ENCODE measurements around the gene PHIP. TPM values are rescaled to one million over a fixed set of nuclear protein-coding genes. Genes with fewer than 3 reads are reported as not detected.

PHIP gene
- total RNA-seq, 1 experiment from 2014 or later, result 22.6 TPM

- TF ChIP-seq JUND (IDR thresholded peaks at IDR 0.05), result no peak
- TF ChIP-seq CEBPB (IDR thresholded peaks at IDR 0.05; ENCODE audit: low read depth), result no peak
- no peak for TF ChIP-seq SRF (IDR thresholded peaks at IDR 0.05; ENCODE audit: low read depth)
- no peak for TF ChIP-seq SIN3A (IDR thresholded peaks at IDR 0.05; ENCODE audit: low read depth)
- Histone ChIP-seq H3K27ac (ENCODE audit: low read depth, low read length) (no peak overlapping the region), H3K4me1 (ENCODE audit: control insufficient read depth in 1 of 2, insufficient read depth in 2 of 2, low read length in 2 of 2) (no peaks in the 10 kb centered on the region), H3K4me3 (replicated peaks in 1 of 2; ENCODE audit: low read depth in 1 of 2, low read length in 2 of 2) (no peak overlapping the region), H3K9me3 (ENCODE audit: control insufficient read depth in 1 of 2, insufficient read depth in 1 of 2, low read depth in 1 of 2, low read length in 2 of 2) (no peaks in the 10 kb centered on the region), H4K20me1 (ENCODE audit: insufficient read depth) (no peaks in the 10 kb centered on the region), H3K36me3 (ENCODE audit: control insufficient read depth in 1 of 2, insufficient read depth in 2 of 2, low read length in 2 of 2) (peaks cover 13 to 14% of the 10 kb centered on the region in 2 experiments; a peak in 3 of 4 replicates), H3K27me3 (ENCODE audit: insufficient read depth, low read length) (no peaks in the 10 kb centered on the region), H3K9me2 (ENCODE audit: insufficient read depth) (no peaks in the 10 kb centered on the region), H3K79me2 (ENCODE audit: insufficient read depth, low read length) (no peaks in the 10 kb centered on the region), H3K4me2 (ENCODE audit: low read length) (no peak overlapping the region), H2AFZ (ENCODE audit: low read depth, low read length, poor library complexity, severe bottlenecking) (no peak overlapping the region), H3K9ac (ENCODE audit: low read length) (no peak overlapping the region)
- BruUV-seq (replicated peaks), result no TSS peak
- POLR2A ChIA-PET, result no interaction called here
- intact Hi-C loops (cut with micrococcal nuclease), result no loop called here
- CTCF ChIA-PET, result no interaction called here
- RAD21 ChIA-PET (ENCODE audit: low non-redundant PET in 1 of 2, low total read pairs in 2 of 2, uncharacterized antibody in 2 of 2, unreplicated experiment in 2 of 2), result no interaction called here
- DNase-seq (ENCODE audit: low read depth, low spot score), result no peak
- ATAC-seq, result no peak
Observed at GRCh38 chr6:78954740-78955139, 123.3 kb downstream of the PHIP start.

GRCh38 chr6:78953798-78954197 is 124.3 kb downstream of the PHIP start:
- RAD21 ChIA-PET (ENCODE audit: low non-redundant PET in 1 of 2, low total read pairs in 2 of 2, uncharacterized antibody in 2 of 2, unreplicated experiment in 2 of 2), result no interaction called here
- TF ChIP-seq SP1 (IDR thresholded peaks at IDR 0.05; ENCODE audit: low read depth) (no peak), ELF1 (IDR thresholded peaks at IDR 0.05; ENCODE audit: borderline replicate concordance, low read depth) (no peak), POLR2AphosphoS5 (IDR thresholded peaks at IDR 0.05; ENCODE audit: low read depth, low read length) (no peak), CBX3 (IDR thresholded peaks at IDR 0.05; ENCODE audit: low read depth) (no peak), MAX (IDR thresholded peaks at IDR 0.05) (no peak), SRF (IDR thresholded peaks at IDR 0.05; ENCODE audit: low read depth) (no peak), ATF3 (IDR thresholded peaks at IDR 0.05) (no peak), ZBTB33 (IDR thresholded peaks at IDR 0.05; ENCODE audit: extremely low read depth, insufficient replicate concordance, low read length) (no peak), CTCF (IDR thresholded peaks at IDR 0.05 in 2 of 3, conservative IDR thresholded peaks at IDR 0.05 in 1 of 3; ENCODE audit: borderline replicate concordance in 1 of 3, insufficient read depth in 1 of 3, low read depth in 2 of 3, low read length in 2 of 3) (no peak), EGR1 (IDR thresholded peaks at IDR 0.05; ENCODE audit: low read depth) (no peak), FOSL1 (IDR thresholded peaks at IDR 0.05; ENCODE audit: low read depth) (no peak), CEBPB (IDR thresholded peaks at IDR 0.05; ENCODE audit: low read depth) (no peak), TCF7L2 (IDR thresholded peaks at IDR 0.05; ENCODE audit: borderline replicate concordance, extremely low read depth, insufficient read depth, insufficient read length) (no peak), EZH2phosphoT487 (IDR thresholded peaks at IDR 0.05; ENCODE audit: borderline replicate concordance) (no peak), SIN3A (IDR thresholded peaks at IDR 0.05; ENCODE audit: low read depth) (no peak), JUND (IDR thresholded peaks at IDR 0.05) (no peak)

More at GRCh38 chr6:78953798-78954197, 124.3 kb downstream of the PHIP start:
- intact Hi-C loops (cut with micrococcal nuclease), result no loop called here
- no peaks in the 10 kb centered on the region for H3K4me1 ChIP-seq (ENCODE audit: control insufficient read depth in 1 of 2, insufficient read depth in 2 of 2, low read length in 2 of 2)
- no peak for ATAC-seq
- no peak overlapping the region for H3K27ac ChIP-seq (ENCODE audit: low read depth, low read length)
- no peak for DNase-seq (ENCODE audit: low read depth, low spot score)
- H3K27me3 ChIP-seq (ENCODE audit: insufficient read depth, low read length), result no peaks in the 10 kb centered on the region
- ChIA-PET POLR2A (no interaction called here), CTCF (no interaction called here)
- H4K20me1 ChIP-seq (ENCODE audit: insufficient read depth), result no peaks in the 10 kb centered on the region
- H3K36me3 ChIP-seq (ENCODE audit: control insufficient read depth in 1 of 2, insufficient read depth in 2 of 2, low read length in 2 of 2), result peaks cover 14 to 19% of the 10 kb centered on the region in 2 experiments; a peak in 3 of 4 replicates
- no peak overlapping the region for H3K4me2 ChIP-seq (ENCODE audit: low read length)
- no TSS peak for BruUV-seq (replicated peaks)
- H3K4me3 ChIP-seq (replicated peaks in 1 of 2; ENCODE audit: low read depth in 1 of 2, low read length in 2 of 2), result no peak overlapping the region
- peaks cover under 1 to 6% of the 10 kb centered on the region in 2 experiments; a peak in 1 of 4 replicates for H3K9me3 ChIP-seq (ENCODE audit: control insufficient read depth in 1 of 2, insufficient read depth in 1 of 2, low read depth in 1 of 2, low read length in 2 of 2)
- H3K9ac ChIP-seq (ENCODE audit: low read length), result no peak overlapping the region
- H2AFZ ChIP-seq (ENCODE audit: low read depth, low read length, poor library complexity, severe bottlenecking), result no peak overlapping the region
- no peaks in the 10 kb centered on the region for H3K9me2 ChIP-seq (ENCODE audit: insufficient read depth)
- no peaks in the 10 kb centered on the region for H3K79me2 ChIP-seq (ENCODE audit: insufficient read depth, low read length)

Measured in HCT116 (cell line).